ENCODE data around the gene IQCN. TPM values are rescaled to one million over a fixed set of nuclear protein-coding genes. Genes with fewer than 3 reads are reported as not detected.

IQCN gene
- total and polyA plus RNA-seq, 2 experiments from 2014 or later, result 0.35 TPM; not detected in 1

GRCh38 chr19:18300930-18301717 lies 26.9 kb upstream of the IQCN start:
- H2AFZ ChIP-seq, result no peak overlapping the region
- H3K36me3 Mint-ChIP-seq (ENCODE audit: low read depth), result peaks cover 3% of the 10 kb centered on the region; the same call in 1 of the 3 replicates
- H4K20me1 ChIP-seq (replicated peaks; ENCODE audit: insufficient read depth), result no peaks in the 10 kb centered on the region
- H3K27ac ChIP-seq (ENCODE audit: low read depth), result no peak overlapping the region
- no peak for DNase-seq (ENCODE audit: low spot score)
- H3K9me3 Mint-ChIP-seq, result no peaks in the 10 kb centered on the region
- H3K27ac Mint-ChIP-seq, result no peak overlapping the region
- H3K4me3 Mint-ChIP-seq, result no peak overlapping the region
- H3K4me1 Mint-ChIP-seq, result peaks cover 24% of the 10 kb centered on the region
- H3F3A ChIP-seq (replicated peaks; ENCODE audit: low read depth), result peaks cover 30% of the 10 kb centered on the region
- ATAC-seq, result no peak
- no peaks in the 10 kb centered on the region for H3K27me3 ChIP-seq (ENCODE audit: insufficient read depth)
- no peaks in the 10 kb centered on the region for H3K79me2 ChIP-seq (replicated peaks; ENCODE audit: insufficient read depth)
- H3K9me2 ChIP-seq (ENCODE audit: insufficient read depth), result no peaks in the 10 kb centered on the region
- TF ChIP-seq POLR2AphosphoS5 (IDR thresholded peaks at IDR 0.05; ENCODE audit: low read depth) (no peak), ETS1 (IDR thresholded peaks at IDR 0.05) (no peak), JUNB (IDR thresholded peaks at IDR 0.05; ENCODE audit: unreplicated experiment) (no peak), ZNF462 (CRISPR knock-in tag; IDR thresholded peaks at IDR 0.05) (no peak), ZNF331 (CRISPR knock-in tag; IDR thresholded peaks at IDR 0.05; ENCODE audit: low read depth) (no peak), EZH2phosphoT487 (IDR thresholded peaks at IDR 0.05; ENCODE audit: unreplicated experiment) (no peak), EZH2 (IDR thresholded peaks at IDR 0.05; ENCODE audit: low read depth, unreplicated experiment) (no peak), REST (IDR thresholded peaks at IDR 0.05; ENCODE audit: unreplicated experiment) (no peak), CREB1 (CRISPR knock-in tag; IDR thresholded peaks at IDR 0.05; ENCODE audit: low read depth) (no peak), STAT1 (IDR thresholded peaks at IDR 0.05; ENCODE audit: unreplicated experiment) (no peak), CTCF (conservative IDR thresholded peaks at IDR 0.05; ENCODE audit: low read depth in 2 of 2) (no peak), ZNF114 (CRISPR knock-in tag; IDR thresholded peaks at IDR 0.05) (no peak), NANOG (IDR thresholded peaks at IDR 0.05; ENCODE audit: borderline replicate concordance) (no peak)
- peaks cover 37% of the 10 kb centered on the region for H3K4me1 ChIP-seq (ENCODE audit: insufficient read depth)
- no peaks in the 10 kb centered on the region for H3K36me3 ChIP-seq (ENCODE audit: insufficient read depth)
- peaks cover 15% of the 10 kb centered on the region for H3K27me3 Mint-ChIP-seq (ENCODE audit: insufficient read depth, low read depth, poor library complexity)
- no peak overlapping the region for H3K4me2 ChIP-seq
- H3K4me3 ChIP-seq, result no peak overlapping the region
